Epithelial cell of proximal tubule (primary cell): Measurements from ENCODE around the gene SMIM22. TPM values are rescaled to one million over a fixed set of nuclear protein-coding genes. Genes with fewer than 3 reads are reported as not detected.

Experiments
- DNase-seq: peaks from one replicate; pipeline ENCODE4 v3.0.0-alpha.2; 2011; ENCODE audit warnings: low read depth
- H3K4me3 ChIP-seq: 2 replicates; pipeline ENCODE4 v1.5.1; 2011; ENCODE audit warnings: low read depth, mild to moderate bottlenecking, low read length
- CTCF ChIP-seq: conservative IDR thresholded peaks from 2 replicates; pipeline ENCODE4 v1.5.1; 2012; ENCODE audit warnings: low read depth, mild to moderate bottlenecking, low read length
- total RNA-seq: library from RNA; depleted of rRNA; stranded (reverse); fragments of >200 nt; gene quantifications from 2 replicates; pipeline ENCODE4 v1.2.3, GENCODE V29; 2015

SMIM22 gene
- total RNA-seq, 1 donor from 2014 or later = 0.98 TPM

DNA sequence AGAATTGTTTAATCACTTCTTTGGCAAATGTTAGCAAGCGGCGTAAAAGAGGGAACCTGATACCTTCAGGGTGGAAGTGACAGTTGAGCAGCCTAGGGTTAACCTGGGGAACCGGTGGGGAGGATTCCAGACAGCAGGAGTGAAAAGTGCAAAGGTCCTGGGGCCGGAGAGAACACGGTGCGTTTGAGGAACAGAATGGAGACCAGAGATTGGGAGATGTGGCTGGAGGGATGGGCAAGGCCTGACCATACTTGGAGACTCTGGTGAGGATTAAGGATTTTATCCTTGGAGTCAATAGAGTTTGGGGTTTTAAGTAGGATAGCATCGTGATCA, 25.9 kb upstream of the SMIM22 start:
- no peak for DNase-seq
- H3K4me3 ChIP-seq = peak overlapping the region; percentile 80
- no peak for TF ChIP-seq CTCF

GRCh38 chr16:4771646-4772045, 23.5 kb upstream of the SMIM22 start:
- TF ChIP-seq CTCF = no peak
- DNase-seq = no peak
- no peak overlapping the region for H3K4me3 ChIP-seq

- TF ChIP-seq CTCF = no peak
- no peak for DNase-seq
- H3K4me3 ChIP-seq = no peak overlapping the region
These were observed 22.8 kb upstream of the SMIM22 start for GRCh38 chr16:4772351-4772750.

GRCh38 chr16:4775005-4775404, 20.2 kb upstream of the SMIM22 start:
- no peak for TF ChIP-seq CTCF
- no peak for DNase-seq
- H3K4me3 ChIP-seq = no peak overlapping the region

DNA sequence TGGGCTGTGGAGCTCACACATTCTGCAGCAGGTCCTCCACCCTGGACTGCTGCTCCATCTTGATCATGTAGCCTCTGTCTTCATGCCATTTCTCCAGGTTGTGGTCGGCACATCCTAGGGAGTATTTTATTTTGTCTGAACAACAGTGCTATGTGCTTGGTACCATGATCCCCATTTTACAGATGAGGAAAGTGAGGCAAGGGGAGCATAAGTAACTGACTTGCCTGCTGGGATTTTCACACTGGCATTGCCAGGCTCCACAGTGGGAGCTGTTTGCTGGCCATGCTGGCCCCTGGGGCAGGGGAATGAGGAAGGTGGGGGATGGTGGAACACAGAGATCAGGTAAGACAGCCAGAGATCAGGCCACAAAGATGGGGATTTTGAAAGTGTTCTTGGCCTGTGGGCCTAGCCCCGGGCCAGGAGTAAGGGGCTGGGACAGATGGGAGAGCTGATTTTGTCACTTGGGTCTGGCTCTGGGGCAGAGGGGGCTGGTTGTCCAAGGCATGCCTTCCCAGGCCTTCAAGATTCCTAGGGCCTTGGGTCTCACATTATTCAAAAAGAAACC, 18.9 kb upstream of the SMIM22 start:
- DNase-seq = no peak
- no peak overlapping the region for H3K4me3 ChIP-seq
- no peak for TF ChIP-seq CTCF

DNA sequence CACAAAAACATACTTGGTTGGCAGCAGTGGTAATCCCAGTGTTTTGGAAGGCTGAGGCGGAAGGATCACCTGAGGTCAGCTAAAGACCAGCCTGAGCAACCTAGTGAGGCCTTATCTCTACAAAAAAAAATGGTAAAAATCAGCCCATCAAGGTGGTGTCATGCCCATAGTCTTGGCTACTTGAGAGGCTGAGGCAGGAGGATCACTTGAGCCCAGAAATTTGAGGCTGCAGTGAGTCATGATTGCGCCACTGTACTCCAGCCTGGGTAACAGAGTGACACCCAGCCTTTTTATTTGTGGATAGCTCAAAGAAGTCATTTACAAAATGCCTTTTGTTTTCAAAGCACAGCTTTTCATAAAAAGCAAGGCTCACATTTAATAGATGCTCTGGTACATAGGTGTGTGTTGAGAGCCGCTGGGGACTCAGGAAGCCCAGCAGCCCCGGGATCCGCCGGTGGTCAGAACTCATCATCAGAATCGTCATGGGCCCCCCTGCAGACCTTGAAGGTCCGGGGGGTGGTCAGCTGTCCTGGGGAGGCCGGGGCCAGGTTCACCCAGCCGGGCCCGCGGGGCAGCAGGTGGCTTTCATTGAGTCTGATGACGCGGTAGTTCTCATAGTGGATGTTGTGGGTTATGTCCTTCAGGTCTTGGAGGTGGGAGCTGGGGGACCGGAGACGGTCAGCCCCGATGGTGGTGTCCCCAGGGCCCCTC, 17.7 kb upstream of the SMIM22 start:
- no peak overlapping the region for H3K4me3 ChIP-seq
- no peak for TF ChIP-seq CTCF
- no peak for DNase-seq

DNA sequence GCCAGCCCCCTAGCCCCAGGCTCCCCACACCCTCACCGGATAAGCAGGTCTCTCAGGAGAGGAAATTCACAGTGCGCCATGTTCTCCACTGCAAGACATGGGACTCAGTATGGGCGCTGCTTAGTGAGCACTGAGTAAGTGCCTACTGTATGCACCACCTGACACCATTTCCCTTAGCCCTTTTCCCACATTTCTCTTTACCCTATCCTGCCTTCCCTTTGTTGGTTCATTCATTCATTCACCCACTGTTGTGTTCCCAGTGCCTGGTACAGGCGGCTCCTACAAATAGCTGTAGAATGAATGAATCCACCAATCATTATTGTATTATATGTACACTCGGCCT, 17.1 kb upstream of the SMIM22 start:
- no peak overlapping the region for H3K4me3 ChIP-seq
- no peak for TF ChIP-seq CTCF
- DNase-seq = no peak
